GM10266 (cell line): Measurements from ENCODE around the gene CUL2.
"Not testable (repeated sequence)": the region's sequence is repeated elsewhere in the genome, so short reads cannot be mapped to it uniquely, and the experiment has no call there.

Source experiments
- DNase-seq: peaks from one replicate; pipeline ENCODE4 v3.0.0; 2012; ENCODE audit errors: extremely low spot score
- TF ChIP-seq, protein P1 (sequence below): IDR thresholded peaks from 2 replicates; pipeline ENCODE4 v1.5.1; 2012; ENCODE audit warnings: mild to moderate bottlenecking, low read depth; ENCODE audit not compliant: control insufficient read depth, insufficient read depth; ENCODE audit errors: missing control alignments

CUL2 gene

DNA sequence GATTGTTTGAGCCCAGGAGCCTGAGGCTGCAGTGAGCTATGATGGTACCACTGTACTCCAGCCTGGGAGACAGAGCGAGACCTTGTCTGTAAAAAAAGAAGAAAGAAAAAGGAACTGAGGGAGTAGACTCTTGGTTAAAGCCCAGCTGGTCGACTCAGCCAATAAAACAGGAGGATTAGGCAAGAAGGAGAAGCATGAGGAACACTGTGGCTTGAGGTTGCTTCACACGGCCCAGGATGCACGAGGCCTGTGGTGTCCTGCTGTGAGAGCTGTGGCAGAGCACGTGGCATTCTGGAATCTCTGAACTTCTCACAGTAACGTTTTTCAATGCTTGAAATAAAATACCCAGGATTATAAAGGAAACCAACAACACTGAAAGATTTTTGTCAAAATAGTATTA, 93.3 kb downstream of the CUL2 start:
- no peak for DNase-seq
- TF ChIP-seq, protein P1, sequence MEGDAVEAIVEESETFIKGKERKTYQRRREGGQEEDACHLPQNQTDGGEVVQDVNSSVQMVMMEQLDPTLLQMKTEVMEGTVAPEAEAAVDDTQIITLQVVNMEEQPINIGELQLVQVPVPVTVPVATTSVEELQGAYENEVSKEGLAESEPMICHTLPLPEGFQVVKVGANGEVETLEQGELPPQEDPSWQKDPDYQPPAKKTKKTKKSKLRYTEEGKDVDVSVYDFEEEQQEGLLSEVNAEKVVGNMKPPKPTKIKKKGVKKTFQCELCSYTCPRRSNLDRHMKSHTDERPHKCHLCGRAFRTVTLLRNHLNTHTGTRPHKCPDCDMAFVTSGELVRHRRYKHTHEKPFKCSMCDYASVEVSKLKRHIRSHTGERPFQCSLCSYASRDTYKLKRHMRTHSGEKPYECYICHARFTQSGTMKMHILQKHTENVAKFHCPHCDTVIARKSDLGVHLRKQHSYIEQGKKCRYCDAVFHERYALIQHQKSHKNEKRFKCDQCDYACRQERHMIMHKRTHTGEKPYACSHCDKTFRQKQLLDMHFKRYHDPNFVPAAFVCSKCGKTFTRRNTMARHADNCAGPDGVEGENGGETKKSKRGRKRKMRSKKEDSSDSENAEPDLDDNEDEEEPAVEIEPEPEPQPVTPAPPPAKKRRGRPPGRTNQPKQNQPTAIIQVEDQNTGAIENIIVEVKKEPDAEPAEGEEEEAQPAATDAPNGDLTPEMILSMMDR = no peak

DNA sequence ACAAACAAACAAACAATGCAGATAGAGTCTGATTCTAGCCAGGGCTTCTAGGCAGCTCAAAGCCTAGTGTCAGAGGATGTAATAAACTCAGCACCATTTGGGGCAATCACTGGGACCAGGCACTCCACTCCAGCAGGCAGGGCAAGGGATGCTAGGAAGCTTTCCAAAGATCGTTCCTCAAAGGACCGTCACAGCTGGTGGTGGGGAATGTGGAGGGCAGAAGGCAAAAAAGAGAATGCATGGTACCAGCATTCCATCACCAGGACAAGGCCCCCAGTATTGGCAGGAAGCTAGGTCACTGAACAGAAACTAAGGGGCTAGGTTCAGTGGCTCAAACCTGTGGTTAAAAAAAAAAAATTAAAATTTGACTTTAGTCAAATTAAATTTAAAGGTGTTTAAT, 94.2 kb downstream of the CUL2 start:
- DNase-seq = no peak
- TF ChIP-seq, protein P1 = no peak

DNA sequence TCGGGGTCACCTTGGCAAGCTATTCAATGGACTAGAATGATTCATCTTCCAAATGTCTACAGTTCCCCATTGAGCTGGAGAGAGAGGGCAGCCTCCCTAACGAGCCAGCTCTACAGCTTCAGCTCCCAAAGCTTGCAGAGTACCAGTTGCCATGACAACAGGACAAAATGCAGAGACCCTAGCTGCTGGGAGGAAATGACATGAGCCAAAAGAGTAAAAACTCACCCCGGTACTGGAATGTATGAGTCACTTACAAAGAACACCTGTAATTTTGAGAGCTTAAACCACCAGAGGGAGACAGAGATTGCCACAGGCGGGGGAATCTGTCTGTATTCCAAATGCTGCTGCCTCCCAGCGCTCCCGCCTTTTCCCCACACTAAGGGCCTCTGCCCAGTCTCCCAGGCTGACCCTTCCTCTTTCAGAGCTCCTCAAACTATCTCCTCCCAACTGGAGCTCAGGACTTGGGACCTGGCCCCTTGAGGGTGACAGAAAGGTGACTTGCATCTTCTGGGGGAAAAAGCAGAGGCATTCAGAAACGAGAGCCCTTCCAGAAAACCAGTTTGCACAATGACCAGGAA, 95.5 kb downstream of the CUL2 start:
- peak; percentile 78 for DNase-seq
- TF ChIP-seq, protein P1 = peak; percentile 61

DNA sequence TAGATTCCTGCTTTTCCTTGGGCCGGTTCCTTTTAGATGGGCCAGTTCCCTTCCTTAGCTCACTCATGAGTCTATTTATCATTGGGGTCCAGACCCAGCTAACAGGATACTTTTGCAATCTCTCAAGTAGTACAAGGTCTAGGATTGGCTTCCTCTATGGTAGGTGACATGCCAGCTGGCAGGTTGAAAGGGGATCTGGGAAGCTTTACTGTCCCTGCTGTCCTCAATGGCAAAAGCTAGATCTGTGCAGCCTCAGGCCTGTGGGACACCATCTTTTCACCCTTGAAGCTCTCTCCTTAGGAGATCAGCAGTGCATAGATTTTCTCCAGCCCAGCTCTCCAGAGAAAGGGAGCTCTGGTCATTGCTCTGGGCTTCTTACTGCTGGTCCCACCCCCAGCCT, 96.4 kb downstream of the CUL2 start:
- no peak for DNase-seq
- TF ChIP-seq, protein P1 = no peak

DNA sequence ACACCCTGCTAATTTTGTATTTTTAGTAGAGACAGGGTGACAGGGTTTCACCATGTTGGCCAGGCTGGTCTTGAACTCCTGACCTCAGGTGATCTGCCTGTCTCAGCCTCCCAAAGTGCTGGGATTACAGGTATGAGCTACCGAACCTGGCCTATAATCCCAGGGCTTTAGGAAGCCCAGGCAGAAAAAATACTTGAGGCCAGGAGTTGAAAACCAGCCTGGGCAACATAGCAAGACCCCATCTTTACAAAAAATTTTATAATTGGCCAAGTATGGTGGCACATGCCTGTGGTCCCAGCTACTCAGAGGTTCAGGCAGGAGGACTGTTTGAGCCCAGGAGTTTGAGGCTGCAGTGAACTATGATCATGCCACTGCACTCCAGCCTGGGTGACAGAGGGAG, 99.0 kb downstream of the CUL2 start:
- not testable (repeated sequence) for DNase-seq

DNA sequence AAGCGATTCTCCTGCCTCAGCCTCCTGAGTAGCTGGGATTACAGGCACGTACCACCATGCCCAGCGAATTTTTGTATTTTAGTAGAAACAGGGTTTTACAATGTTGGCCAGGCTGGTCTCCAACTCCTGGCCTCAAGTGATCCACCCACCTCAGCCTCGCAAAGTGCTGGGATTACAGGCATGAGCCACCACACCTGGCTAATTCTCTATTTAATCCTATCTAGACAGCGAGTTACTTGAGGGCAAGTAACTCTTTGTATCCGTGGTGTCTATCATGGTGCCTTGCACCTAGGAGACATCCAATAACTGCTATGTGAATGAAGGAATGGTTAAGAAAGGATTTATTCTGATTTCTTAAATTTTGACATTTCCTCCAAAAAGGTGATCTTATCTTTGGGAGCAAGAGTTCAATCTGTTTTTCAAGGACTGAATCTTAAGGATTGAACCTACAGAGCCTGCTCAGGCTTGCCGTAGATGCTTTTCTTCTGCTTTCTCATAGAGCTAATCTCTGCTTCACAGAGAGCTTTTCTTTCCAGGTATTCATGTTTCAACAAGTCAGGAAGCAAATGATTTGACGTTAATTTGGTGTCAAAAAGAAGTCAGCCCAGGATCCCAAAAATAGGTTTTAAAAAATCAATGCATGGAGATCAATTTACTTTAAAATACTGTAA, 101.6 kb downstream of the CUL2 start:
- TF ChIP-seq, protein P1 = no peak
- DNase-seq = no peak

DNA sequence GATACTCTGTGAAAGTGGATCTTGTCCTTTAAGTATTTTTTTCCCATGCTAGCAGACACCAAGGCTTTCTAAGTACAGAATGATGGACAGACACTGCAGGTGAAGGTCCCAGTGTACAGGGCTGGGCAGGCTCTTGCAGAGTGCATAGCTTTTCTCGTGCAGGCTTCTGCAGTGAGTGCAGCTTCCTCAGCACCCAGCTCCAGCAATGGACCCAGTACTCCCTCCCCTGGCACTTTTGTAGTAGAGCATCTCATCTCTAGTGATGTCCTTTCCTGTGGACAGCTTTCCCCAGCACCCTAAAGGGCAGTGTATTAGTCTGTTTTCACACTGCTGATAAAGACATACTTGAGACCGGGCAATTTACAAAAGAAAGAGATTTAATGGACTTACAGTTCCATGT, 104.3 kb downstream of the CUL2 start:
- TF ChIP-seq, protein P1 = no peak
- no peak for DNase-seq
